Smooth muscle cell (in vitro differentiated cells): ENCODE measurements around the gene TCP10L. TPM values are rescaled to one million over a fixed set of nuclear protein-coding genes. Genes with fewer than 3 reads are reported as not detected.

Experiments used
- DNase-seq: peaks from one replicate; lab custom pipeline; 2025; ENCODE audit not compliant: unreplicated experiment; lab: John Stamatoyannopoulos, UW
- H2AFZ ChIP-seq: fragments of 200-600 bp; sonication (generic); 2 replicates; pipeline ENCODE4 v1.6.0; 2016; ENCODE audit warnings: antibody characterized with exemption, low read depth, mild to moderate bottlenecking
- H3F3A ChIP-seq: fragments of 200-600 bp; sonication (generic); 2 replicates; pipeline ENCODE4 v1.6.0; 2017; ENCODE audit warnings: antibody characterized with exemption, low read depth
- H3K27ac ChIP-seq: fragments of 200-600 bp; sonication (generic); 2 replicates; pipeline ENCODE4 v1.5.1; 2016; ENCODE audit warnings: low read depth, mild to moderate bottlenecking
- H3K27me3 ChIP-seq: fragments of 200-600 bp; sonication (generic); 2 replicates; pipeline ENCODE4 v1.6.1; 2016; ENCODE audit warnings: low read depth, mild to moderate bottlenecking
- H3K36me3 ChIP-seq: fragments of 200-600 bp; sonication (generic); 2 replicates; pipeline ENCODE4 v1.5.1; 2016; ENCODE audit warnings: low read depth
- H3K4me1 ChIP-seq: fragments of 200-600 bp; sonication (generic); 2 replicates; pipeline ENCODE4 v1.5.1; 2016; ENCODE audit warnings: low read depth
- H3K4me2 ChIP-seq: fragments of 200-600 bp; sonication (generic); 2 replicates; pipeline ENCODE4 v1.6.0; 2016; ENCODE audit warnings: mild to moderate bottlenecking
- H3K4me3 ChIP-seq: fragments of 200-600 bp; sonication (generic); 2 replicates; pipeline ENCODE4 v1.5.1; 2016; ENCODE audit warnings: mild to moderate bottlenecking
- H3K79me2 ChIP-seq: fragments of 200-600 bp; sonication (generic); 2 replicates; pipeline ENCODE4 v1.6.0; 2016; ENCODE audit warnings: low read depth, mild to moderate bottlenecking
- H3K9ac ChIP-seq: fragments of 200-600 bp; sonication (generic); 2 replicates; pipeline ENCODE4 v1.6.0; 2016; ENCODE audit warnings: low read depth
- H3K9me3 ChIP-seq: fragments of 200-600 bp; sonication (generic); replicated peaks from 2 replicates; pipeline ENCODE4 v1.5.1; 2016; ENCODE audit warnings: low read depth
- H4K20me1 ChIP-seq: fragments of 200-600 bp; sonication (generic); 2 replicates; pipeline ENCODE4 v1.6.0; 2016; ENCODE audit warnings: low read depth
- CTCF ChIP-seq: fragments of 200-600 bp; sonication (generic); IDR thresholded peaks from 2 replicates; pipeline ENCODE4 v1.5.1; 2017; ENCODE audit warnings: borderline replicate concordance, mild to moderate bottlenecking, antibody characterized with exemption; ENCODE audit not compliant: insufficient read depth, poor library complexity, severe bottlenecking
- WGBS: methylation state at CpG from one replicate; pipeline ENCODE4 v1.1.7; 2016; ENCODE audit warnings: low lambda C conversion rate; 5-methylcytosine and 5-hydroxymethylcytosine counted together
- polyA plus RNA-seq: library from polyadenylated mRNA; unstranded; fragments of >200 nt; fragmentation: Nextera tagmentation; extraction: Ambion mirVana; gene quantifications from 2 replicates; pipeline ENCODE4 v1.2.1, GENCODE V29; 2016
- total RNA-seq: library from RNA; depleted of rRNA; stranded (reverse); fragments of >200 nt; gene quantifications from 2 replicates; pipeline ENCODE4 v1.2.3, GENCODE V29; 2014

TCP10L gene
- total and polyA plus RNA-seq, 2 experiments from 2014 or later, result 0.96 TPM; not detected in 1

- no peak overlapping the region for H3K27ac ChIP-seq
- H3K79me2 ChIP-seq, result no peaks in the 10 kb centered on the region
- DNase-seq, result no peak
- no peaks in the 10 kb centered on the region for H3K27me3 ChIP-seq
- no peak overlapping the region for H3K4me3 ChIP-seq
- TF ChIP-seq CTCF, result no peak
- H4K20me1 ChIP-seq, result no peaks in the 10 kb centered on the region
- no peaks in the 10 kb centered on the region for H3K9me3 ChIP-seq
- 98% methylated on average over 5 of the region's 5 CpGs for WGBS
- H3K9ac ChIP-seq, result no peak overlapping the region
- no peaks in the 10 kb centered on the region for H3K36me3 ChIP-seq
- no peak overlapping the region for H3K4me2 ChIP-seq
- H3K4me1 ChIP-seq, result no peaks in the 10 kb centered on the region
- no peak overlapping the region for H2AFZ ChIP-seq
- no peaks in the 10 kb centered on the region for H3F3A ChIP-seq
Observed at GRCh38 chr21:32587651-32588050, 2.3 kb upstream of the TCP10L start.

- no peak overlapping the region for H3K9ac ChIP-seq
- H3K36me3 ChIP-seq, result no peaks in the 10 kb centered on the region
- no peaks in the 10 kb centered on the region for H3F3A ChIP-seq
- 85% methylated on average over 13 of the region's 13 CpGs for WGBS
- no peak overlapping the region for H2AFZ ChIP-seq
- H4K20me1 ChIP-seq, result no peaks in the 10 kb centered on the region
- no peaks in the 10 kb centered on the region for H3K4me1 ChIP-seq
- no peaks in the 10 kb centered on the region for H3K27me3 ChIP-seq
- no peak for TF ChIP-seq CTCF
- H3K27ac ChIP-seq, result no peak overlapping the region
- no peaks in the 10 kb centered on the region for H3K79me2 ChIP-seq
- H3K4me2 ChIP-seq, result no peak overlapping the region
- no peaks in the 10 kb centered on the region for H3K9me3 ChIP-seq
- no peak overlapping the region for H3K4me3 ChIP-seq
- no peak for DNase-seq
Observed at GRCh38 chr21:32587120-32587519, 1.8 kb upstream of the TCP10L start.

- H3F3A ChIP-seq, result no peaks in the 10 kb centered on the region
- WGBS, result 92% methylated on average over 9 of the region's 9 CpGs
- no peaks in the 10 kb centered on the region for H3K4me1 ChIP-seq
- H3K27ac ChIP-seq, result no peak overlapping the region
- H3K9ac ChIP-seq, result no peak overlapping the region
- H3K4me2 ChIP-seq, result no peak overlapping the region
- H3K9me3 ChIP-seq, result no peaks in the 10 kb centered on the region
- no peak overlapping the region for H2AFZ ChIP-seq
- TF ChIP-seq CTCF, result no peak
- H3K27me3 ChIP-seq, result no peaks in the 10 kb centered on the region
- DNase-seq, result no peak
- H3K4me3 ChIP-seq, result no peak overlapping the region
- no peaks in the 10 kb centered on the region for H3K36me3 ChIP-seq
- no peaks in the 10 kb centered on the region for H4K20me1 ChIP-seq
- no peaks in the 10 kb centered on the region for H3K79me2 ChIP-seq
Observed at GRCh38 chr21:32585970-32586369, 647 bp upstream of the TCP10L start.

GRCh38 chr21:32584472-32584871, 851 bp downstream of the TCP10L start:
- Histone ChIP-seq H4K20me1 (no peaks in the 10 kb centered on the region), H3K4me2 (no peak overlapping the region), H2AFZ (no peak overlapping the region), H3K9me3 (no peaks in the 10 kb centered on the region), H3K27ac (no peak overlapping the region), H3K4me3 (no peak overlapping the region), H3K9ac (no peak overlapping the region), H3F3A (no peaks in the 10 kb centered on the region), H3K27me3 (peaks cover 1% of the 10 kb centered on the region), H3K4me1 (no peaks in the 10 kb centered on the region), H3K36me3 (no peaks in the 10 kb centered on the region), H3K79me2 (no peaks in the 10 kb centered on the region)
- WGBS, result 88% methylated on average over 8 of the region's 8 CpGs
- no peak for TF ChIP-seq CTCF
- no peak for DNase-seq
